SU-DHL-6 (cell line): Measurements from ENCODE around the gene P2RY12.

Experiments used
- H2AFZ ChIP-seq: fragments of 200-600 bp; sonication (generic); 2 replicates; pipeline ENCODE4 v1.6.1; 2014; ENCODE audit warnings: low read depth, mild to moderate bottlenecking, moderate library complexity, mixed read lengths, antibody characterized with exemption, low read length; ENCODE audit not compliant: severe bottlenecking
- H3F3A ChIP-seq: fragments of 200-600 bp; shearing (Covaris generic); 2 replicates; pipeline ENCODE4 v1.6.0; 2016; ENCODE audit warnings: antibody characterized with exemption, mild to moderate bottlenecking; ENCODE audit not compliant: insufficient read depth
- H3K27ac ChIP-seq: fragments of 200-600 bp; sonication (generic); 2 replicates; pipeline ENCODE4 v1.5.1; 2016; ENCODE audit warnings: low read depth, mild to moderate bottlenecking, low read length, moderate library complexity, mixed read lengths
- H3K27me3 ChIP-seq: fragments of 200-600 bp; sonication (generic), shearing (Covaris generic); 2 replicates; pipeline ENCODE4 v1.6.0; 2014; ENCODE audit warnings: mild to moderate bottlenecking, low read length
- H3K36me3 ChIP-seq: fragments of 200-600 bp; sonication (generic); 2 replicates; pipeline ENCODE4 v1.6.1; 2014; ENCODE audit warnings: mild to moderate bottlenecking, low read length, mixed read lengths
- H3K4me2 ChIP-seq: fragments of 300-600, 200-600 bp; shearing (Covaris generic), sonication (generic); 2 replicates; pipeline ENCODE4 v1.6.0; 2014; ENCODE audit warnings: low read length, low read depth, mild to moderate bottlenecking; ENCODE audit not compliant: poor library complexity, severe bottlenecking
- H3K4me3 ChIP-seq: fragments of 200-600 bp; sonication (generic); 2 replicates; pipeline ENCODE4 v1.5.1; 2014; ENCODE audit warnings: antibody characterized with exemption, low read length, mild to moderate bottlenecking, mixed read lengths; ENCODE audit not compliant: insufficient read depth, poor library complexity, severe bottlenecking
- H3K79me2 ChIP-seq: fragments of 200-600 bp; sonication (generic); 2 replicates; pipeline ENCODE4 v1.6.1; 2014; ENCODE audit warnings: mild to moderate bottlenecking, low read length, moderate library complexity; ENCODE audit not compliant: insufficient read depth
- H3K9ac ChIP-seq: fragments of 200-600 bp; sonication (generic); 2 replicates; pipeline ENCODE4 v1.7.0; 2014; ENCODE audit warnings: mild to moderate bottlenecking, low read length
- H3K9me2 ChIP-seq: fragments of 200-600 bp; sonication (generic); replicated peaks from 2 replicates; pipeline ENCODE4 v1.6.1; 2014; ENCODE audit warnings: low read length; ENCODE audit not compliant: insufficient read depth
- H3K9me3 ChIP-seq: fragments of 200-600 bp; sonication (generic); 2 replicates; pipeline ENCODE4 v1.6.1; 2014; ENCODE audit warnings: low read length, mixed read lengths; ENCODE audit not compliant: insufficient read depth
- H4K20me1 ChIP-seq: fragments of 200-600 bp; sonication (generic); 2 replicates; pipeline ENCODE4 v1.6.1; 2014; ENCODE audit warnings: low read depth, mild to moderate bottlenecking, antibody characterized with exemption, low read length, moderate library complexity, mixed read lengths
- EZH2phosphoT487 ChIP-seq: fragments of 200-600 bp; sonication (generic), shearing (Covaris generic); conservative IDR thresholded peaks from 2 replicates; pipeline ENCODE4 v1.6.1; 2018; ENCODE audit warnings: mild to moderate bottlenecking, antibody characterized with exemption, low read length, moderate library complexity, mixed read lengths
- TF ChIP-seq, protein P1 (sequence below): fragments of 200-600 bp; sonication (generic); IDR thresholded peaks from one replicate; pipeline ENCODE4 v1.5.1; 2017; ENCODE audit warnings: antibody characterized with exemption, mild to moderate bottlenecking, low read length, moderate library complexity; ENCODE audit not compliant: insufficient read depth, poor library complexity, severe bottlenecking

The P2RY12 gene

DNA sequence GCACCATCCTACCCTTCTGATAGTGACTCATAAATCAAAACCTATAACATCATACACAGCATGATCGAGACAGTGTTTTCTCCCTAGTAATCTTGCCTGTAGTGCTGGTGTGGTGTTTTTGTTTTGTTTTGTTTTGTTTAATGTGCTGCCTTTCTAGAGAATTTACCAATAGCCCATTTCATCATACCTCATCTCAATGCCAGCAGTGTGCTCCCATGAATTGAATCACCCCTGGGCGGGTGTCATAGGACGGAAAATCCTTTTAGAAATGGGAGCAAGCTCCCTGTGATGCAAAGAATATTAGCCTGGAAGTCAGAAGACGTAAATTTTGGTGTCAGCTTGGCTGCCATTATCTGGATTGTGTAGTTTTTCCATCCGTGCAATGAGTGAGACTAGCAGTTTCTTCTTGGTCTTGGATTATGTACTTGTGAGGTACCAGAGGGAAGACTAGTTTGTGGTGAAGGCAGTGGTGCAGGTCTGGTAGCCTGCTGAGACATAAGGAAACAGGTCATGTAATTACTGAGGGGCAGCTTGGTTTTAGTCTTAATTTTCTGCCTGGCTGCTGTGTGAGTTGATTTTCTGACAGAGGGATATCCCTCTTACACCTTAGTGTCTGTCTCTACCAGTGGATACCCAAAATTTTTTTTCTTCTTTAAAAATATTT, 46.4 kb upstream of the P2RY12 start:
- no peaks in the 10 kb centered on the region for H3K9me3 ChIP-seq
- H3K9me2 ChIP-seq = no peaks in the 10 kb centered on the region
- H2AFZ ChIP-seq = no peak overlapping the region
- no peak overlapping the region for H3K9ac ChIP-seq
- no peak overlapping the region for H3K27ac ChIP-seq
- H4K20me1 ChIP-seq = no peaks in the 10 kb centered on the region
- H3K4me2 ChIP-seq = no peak overlapping the region
- no peaks in the 10 kb centered on the region for H3K79me2 ChIP-seq
- no peak overlapping the region for H3K4me3 ChIP-seq
- TF ChIP-seq EZH2phosphoT487 = no peak
- TF ChIP-seq, protein P1, sequence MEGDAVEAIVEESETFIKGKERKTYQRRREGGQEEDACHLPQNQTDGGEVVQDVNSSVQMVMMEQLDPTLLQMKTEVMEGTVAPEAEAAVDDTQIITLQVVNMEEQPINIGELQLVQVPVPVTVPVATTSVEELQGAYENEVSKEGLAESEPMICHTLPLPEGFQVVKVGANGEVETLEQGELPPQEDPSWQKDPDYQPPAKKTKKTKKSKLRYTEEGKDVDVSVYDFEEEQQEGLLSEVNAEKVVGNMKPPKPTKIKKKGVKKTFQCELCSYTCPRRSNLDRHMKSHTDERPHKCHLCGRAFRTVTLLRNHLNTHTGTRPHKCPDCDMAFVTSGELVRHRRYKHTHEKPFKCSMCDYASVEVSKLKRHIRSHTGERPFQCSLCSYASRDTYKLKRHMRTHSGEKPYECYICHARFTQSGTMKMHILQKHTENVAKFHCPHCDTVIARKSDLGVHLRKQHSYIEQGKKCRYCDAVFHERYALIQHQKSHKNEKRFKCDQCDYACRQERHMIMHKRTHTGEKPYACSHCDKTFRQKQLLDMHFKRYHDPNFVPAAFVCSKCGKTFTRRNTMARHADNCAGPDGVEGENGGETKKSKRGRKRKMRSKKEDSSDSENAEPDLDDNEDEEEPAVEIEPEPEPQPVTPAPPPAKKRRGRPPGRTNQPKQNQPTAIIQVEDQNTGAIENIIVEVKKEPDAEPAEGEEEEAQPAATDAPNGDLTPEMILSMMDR = no peak
- H3F3A ChIP-seq = no peaks in the 10 kb centered on the region
- no peaks in the 10 kb centered on the region for H3K27me3 ChIP-seq
- peaks cover 5% of the 10 kb centered on the region; the same call in 1 of the 2 replicates for H3K36me3 ChIP-seq

DNA sequence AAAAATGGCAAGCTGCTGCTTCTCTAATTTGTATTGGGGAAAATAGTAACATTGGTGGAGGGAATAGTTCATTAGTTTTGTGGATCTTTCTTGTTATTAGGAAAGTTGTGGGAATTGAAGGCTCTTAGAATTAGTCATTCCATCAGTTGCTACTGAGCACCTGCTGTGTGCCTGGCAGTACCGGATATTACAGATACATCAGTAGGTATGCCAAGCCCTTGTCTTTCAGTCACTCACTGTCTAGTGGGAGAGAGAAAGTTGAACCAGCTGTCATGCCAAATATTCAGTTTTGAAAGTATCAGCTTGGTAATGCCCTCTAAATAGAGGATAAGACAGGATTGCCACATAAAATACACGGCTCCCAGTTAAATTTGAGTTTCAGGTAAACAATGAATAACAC, 43.8 kb upstream of the P2RY12 start:
- H3K4me3 ChIP-seq = no peak overlapping the region
- TF ChIP-seq, protein P1 = no peak
- no peak for TF ChIP-seq EZH2phosphoT487
- no peaks in the 10 kb centered on the region for H3K79me2 ChIP-seq
- H3K4me2 ChIP-seq = no peak overlapping the region
- peaks cover 5% of the 10 kb centered on the region; the same call in 1 of the 2 replicates for H3K36me3 ChIP-seq
- H3F3A ChIP-seq = no peaks in the 10 kb centered on the region
- H2AFZ ChIP-seq = no peak overlapping the region
- no peak overlapping the region for H3K9ac ChIP-seq
- H3K27ac ChIP-seq = no peak overlapping the region
- H3K9me3 ChIP-seq = no peaks in the 10 kb centered on the region
- H4K20me1 ChIP-seq = no peaks in the 10 kb centered on the region
- no peaks in the 10 kb centered on the region for H3K27me3 ChIP-seq
- H3K9me2 ChIP-seq = no peaks in the 10 kb centered on the region

DNA sequence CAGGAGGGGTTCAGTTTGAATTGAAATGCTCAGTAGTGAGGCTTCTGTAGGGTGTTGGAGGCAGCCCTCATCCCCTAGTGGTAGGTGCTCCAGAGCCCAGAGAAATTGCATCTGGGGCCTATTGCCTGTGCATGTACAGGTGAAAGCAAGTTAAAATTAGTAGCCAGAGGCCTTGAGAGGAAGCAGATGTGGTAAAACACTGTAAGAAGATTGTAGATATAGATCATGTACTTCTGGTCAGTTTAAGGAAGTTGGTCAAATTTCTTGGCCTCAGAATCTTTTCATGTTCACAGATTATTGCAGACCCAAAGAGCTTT, 41.7 kb upstream of the P2RY12 start:
- TF ChIP-seq, protein P1 = peak; percentile 27
- no peak for TF ChIP-seq EZH2phosphoT487
- Histone ChIP-seq H3K4me2 (peak overlapping the region; percentile 27), H3K27ac (peak overlapping the region; percentile 31), H3F3A (no peaks in the 10 kb centered on the region), H3K79me2 (no peaks in the 10 kb centered on the region), H3K36me3 (peaks cover 5% of the 10 kb centered on the region; the same call in 1 of the 2 replicates), H3K4me3 (no peak overlapping the region), H3K9me2 (no peaks in the 10 kb centered on the region), H4K20me1 (no peaks in the 10 kb centered on the region), H3K9me3 (no peaks in the 10 kb centered on the region), H2AFZ (peak overlapping the region; percentile 57), H3K9ac (0 out of 2 replicates have a peak overlapping the region, but pooled peaks have one; percentile 7), H3K27me3 (no peaks in the 10 kb centered on the region)
